A549 (cell line): ENCODE measurements around the gene SND1.

ENCODE experiments used
- CEBPB ChIP-seq, 2 experiments: fragments of >200 bp in 1 of 2; sonication (Bioruptor Twin) in 1 of 2; formaldehyde crosslinking in 1 of 2; IDR thresholded peaks; 2 replicates each; pipeline ENCODE4 v1.6.1; 2012 to 2016
- CHD4 ChIP-seq: fragments of 200-600 bp; sonication (generic); IDR thresholded peaks from 2 replicates; pipeline ENCODE4 v1.6.1; 2016; ENCODE audit warnings: antibody characterized with exemption, mild to moderate bottlenecking, borderline replicate concordance
- EP300 ChIP-seq, 2 experiments: fragments of >200 bp; sonication (Bioruptor Twin); formaldehyde crosslinking; IDR thresholded peaks; 2 replicates in 1 of 2; 3 replicates in 1 of 2; pipeline ENCODE4 v1.6.1; 2016 to 2017
- KDM1A ChIP-seq: fragments of 200-600 bp; sonication (generic); IDR thresholded peaks from 2 replicates; pipeline ENCODE4 v1.6.1; 2016; ENCODE audit warnings: low read depth, mild to moderate bottlenecking
- MYC ChIP-seq: IDR thresholded peaks from 2 replicates; pipeline ENCODE4 v1.6.1; 2012; ENCODE audit warnings: mild to moderate bottlenecking, inconsistent platforms, low read length, improper control_type of control experiment, borderline replicate concordance
- POLR2A ChIP-seq: IDR thresholded peaks from 2 replicates; pipeline ENCODE4 v1.6.1; 2012; ENCODE audit warnings: mild to moderate bottlenecking, low read length
- RAD21 ChIP-seq, 2 experiments: fragments of >200 bp in 1 of 2; sonication (Bioruptor Twin) in 1 of 2; formaldehyde crosslinking in 1 of 2; IDR thresholded peaks in 1 of 2; conservative IDR thresholded peaks in 1 of 2; 2 replicates in 1 of 2; 3 replicates in 1 of 2; pipeline ENCODE4 v1.6.1; 2012 to 2018; ENCODE audit warnings: inconsistent platforms in 1 of 2
- RNF2 ChIP-seq: fragments of 200-600 bp; sonication (generic); IDR thresholded peaks from 2 replicates; pipeline ENCODE4 v1.6.1; 2016; ENCODE audit warnings: low read depth, mild to moderate bottlenecking, antibody characterized with exemption, moderate library complexity, borderline replicate concordance
- USF2 ChIP-seq: fragments of 450-650 bp; IDR thresholded peaks from 2 replicates; pipeline ENCODE4 v1.6.1; 2014; ENCODE audit warnings: antibody characterized with exemption
- TF ChIP-seq, protein P1 (sequence below): fragments of >200 bp; sonication (Bioruptor Twin); formaldehyde crosslinking; IDR thresholded peaks from 3 replicates; pipeline ENCODE4 v1.5.1; 2016
- TF ChIP-seq, protein P2 (sequence below): IDR thresholded peaks from 2 replicates; pipeline ENCODE4 v1.6.1; 2012

- TF ChIP-seq, protein P1, sequence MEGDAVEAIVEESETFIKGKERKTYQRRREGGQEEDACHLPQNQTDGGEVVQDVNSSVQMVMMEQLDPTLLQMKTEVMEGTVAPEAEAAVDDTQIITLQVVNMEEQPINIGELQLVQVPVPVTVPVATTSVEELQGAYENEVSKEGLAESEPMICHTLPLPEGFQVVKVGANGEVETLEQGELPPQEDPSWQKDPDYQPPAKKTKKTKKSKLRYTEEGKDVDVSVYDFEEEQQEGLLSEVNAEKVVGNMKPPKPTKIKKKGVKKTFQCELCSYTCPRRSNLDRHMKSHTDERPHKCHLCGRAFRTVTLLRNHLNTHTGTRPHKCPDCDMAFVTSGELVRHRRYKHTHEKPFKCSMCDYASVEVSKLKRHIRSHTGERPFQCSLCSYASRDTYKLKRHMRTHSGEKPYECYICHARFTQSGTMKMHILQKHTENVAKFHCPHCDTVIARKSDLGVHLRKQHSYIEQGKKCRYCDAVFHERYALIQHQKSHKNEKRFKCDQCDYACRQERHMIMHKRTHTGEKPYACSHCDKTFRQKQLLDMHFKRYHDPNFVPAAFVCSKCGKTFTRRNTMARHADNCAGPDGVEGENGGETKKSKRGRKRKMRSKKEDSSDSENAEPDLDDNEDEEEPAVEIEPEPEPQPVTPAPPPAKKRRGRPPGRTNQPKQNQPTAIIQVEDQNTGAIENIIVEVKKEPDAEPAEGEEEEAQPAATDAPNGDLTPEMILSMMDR, result no peak
- TF ChIP-seq RAD21 (conservative IDR thresholded peaks at IDR 0.05 in 1 of 2, IDR thresholded peaks at IDR 0.05 in 1 of 2) (no peak), POLR2A (no peak), EP300 (IDR thresholded peaks at IDR 0.05) (no peak), USF2 (no peak), KDM1A (no peak), RNF2 (no peak), CEBPB (IDR thresholded peaks at IDR 0.05) (no peak), CHD4 (no peak), MYC (no peak)
- TF ChIP-seq, protein P2, sequence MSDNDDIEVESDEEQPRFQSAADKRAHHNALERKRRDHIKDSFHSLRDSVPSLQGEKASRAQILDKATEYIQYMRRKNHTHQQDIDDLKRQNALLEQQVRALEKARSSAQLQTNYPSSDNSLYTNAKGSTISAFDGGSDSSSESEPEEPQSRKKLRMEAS, result no peak
These were observed 34.0 kb upstream of the SND1 start, which contains the start of gene PAX4 for GRCh38 chr7:127618042-127618441.
